HG03565 (cell line): Measurements from ENCODE around the gene ARNT2.
"Not testable (repeated sequence)": the region's sequence is repeated elsewhere in the genome, so short reads cannot be mapped to it uniquely, and the experiment has no call there.

Experiments
- ATAC-seq: cut with Tn5 transposase; IDR thresholded peaks from one replicate; pipeline ENCODE4 v1.9.1; 2021; ENCODE audit warnings: mild to moderate bottlenecking, moderate library complexity; ENCODE audit not compliant: unreplicated experiment

ARNT2 gene

DNA sequence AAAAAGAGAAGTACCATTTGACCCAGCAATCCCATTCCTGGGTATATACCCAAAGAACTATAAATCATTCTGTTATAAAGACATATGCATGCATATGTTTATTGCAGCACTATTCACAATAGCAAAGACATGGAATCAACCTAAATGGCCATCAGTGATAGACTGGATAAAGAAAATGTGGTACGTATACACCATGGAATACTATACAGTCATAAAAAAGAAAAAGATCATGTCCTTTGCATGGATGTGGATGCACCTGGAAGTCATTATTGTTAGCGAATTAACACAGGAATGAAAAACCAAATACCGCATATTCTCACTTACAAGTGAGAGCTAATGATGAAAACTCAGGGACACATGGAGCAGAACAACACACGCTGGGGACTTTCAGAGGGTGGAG is 106.8 kb downstream of the ARNT2 start:
- not testable (repeated sequence) for ATAC-seq

- no peak for ATAC-seq
These were observed 108.8 kb downstream of the ARNT2 start for GRCh38 chr15:80512726-80513660.

DNA sequence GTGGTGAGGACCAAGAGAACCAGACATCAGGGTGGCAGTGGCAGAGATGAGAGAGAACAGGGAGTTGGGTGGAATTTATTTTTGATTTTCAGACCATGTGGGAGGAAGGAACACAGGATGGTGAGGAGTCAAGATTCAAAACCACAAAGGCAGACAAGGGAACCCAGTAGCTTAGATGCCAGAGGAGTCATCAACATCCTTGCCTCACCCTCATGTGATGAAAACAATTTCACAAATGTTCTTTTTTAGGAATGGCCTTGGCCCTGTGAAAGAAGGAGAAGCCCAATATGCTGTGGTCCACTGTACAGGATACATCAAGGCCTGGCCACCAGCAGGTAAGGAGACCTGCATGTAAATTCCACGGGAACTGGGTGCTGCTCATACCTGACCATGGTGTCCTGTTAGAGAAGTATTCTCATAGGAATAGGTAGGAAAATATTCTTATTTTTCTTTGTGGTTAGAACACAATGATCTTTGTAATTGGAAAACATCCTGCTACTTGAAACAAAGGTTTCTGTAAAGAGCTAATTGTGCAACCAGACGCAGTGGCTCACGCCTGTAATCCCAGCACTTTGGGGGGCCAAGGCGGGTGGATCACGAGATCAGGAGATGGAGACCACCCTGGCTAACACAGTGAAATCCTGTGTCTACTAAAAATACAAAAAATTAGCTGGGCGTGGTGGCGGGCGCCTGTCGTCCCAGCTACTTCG is 110.0 kb downstream of the ARNT2 start:
- ATAC-seq = no peak

DNA sequence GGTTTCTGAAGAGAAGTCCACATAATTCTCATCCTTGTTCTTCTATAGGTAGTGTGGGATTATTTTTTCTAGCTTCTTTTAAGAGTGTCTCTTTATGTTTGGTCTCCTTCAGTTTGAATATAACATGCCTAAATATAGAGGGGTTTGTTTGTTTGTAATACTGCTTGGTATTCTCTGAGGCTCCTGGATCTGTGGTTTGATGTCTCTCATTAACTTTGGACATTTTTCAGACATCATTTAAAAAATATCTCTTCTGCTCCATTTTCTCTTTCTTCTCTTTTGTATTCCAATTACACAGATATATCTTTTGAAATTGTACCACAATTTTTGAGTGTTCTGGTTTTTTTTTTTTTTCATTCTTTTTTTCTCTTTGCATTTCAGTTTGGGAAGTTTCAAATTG is 113.1 kb downstream of the ARNT2 start:
- ATAC-seq = no peak

DNA sequence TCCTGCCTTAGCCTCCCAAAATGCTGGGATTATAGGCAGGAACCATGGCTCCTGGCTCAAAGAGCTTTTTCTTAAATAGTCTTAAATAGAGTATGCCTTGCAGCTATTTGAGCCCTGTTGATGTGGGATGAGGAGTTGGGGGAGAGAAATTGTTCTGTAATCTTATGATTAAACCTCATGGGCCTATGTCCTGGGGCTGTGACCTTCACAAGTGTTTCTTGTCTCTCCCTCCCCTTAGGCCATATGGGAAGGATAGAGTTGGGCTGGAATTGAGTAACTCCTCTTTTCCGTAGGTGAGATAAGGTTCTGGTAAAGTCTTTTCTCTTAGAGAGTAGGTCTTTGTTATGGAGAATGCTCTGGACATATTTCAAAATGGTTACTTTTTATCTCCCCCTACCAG is 114.3 kb downstream of the ARNT2 start:
- ATAC-seq = no peak

GRCh38 chr15:80523746-80524145 is 119.6 kb downstream of the ARNT2 start:
- ATAC-seq = no peak

GRCh38 chr15:80525853-80526252 is 121.7 kb downstream of the ARNT2 start:
- ATAC-seq = no peak

GRCh38 chr15:80526556-80527340 is 122.6 kb downstream of the ARNT2 start:
- ATAC-seq = no peak

DNA sequence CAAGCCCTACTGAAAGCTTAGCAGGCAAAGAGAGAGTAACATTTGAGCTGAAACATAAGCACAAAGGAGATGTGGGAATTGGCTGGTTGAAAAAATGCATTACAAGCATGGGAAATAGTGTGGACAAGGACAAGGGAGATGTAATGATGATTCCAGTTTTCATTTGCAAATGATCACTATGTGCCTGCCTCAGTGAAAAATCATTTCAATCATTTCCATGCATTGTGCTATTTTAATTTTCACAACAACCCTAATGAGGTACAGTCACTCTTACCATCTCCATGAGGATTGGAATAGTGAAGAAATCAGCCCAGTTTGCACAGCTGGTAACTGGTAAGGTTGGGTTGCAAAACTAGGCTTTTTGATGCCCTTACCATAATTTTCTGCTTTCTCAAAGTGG is 123.2 kb downstream of the ARNT2 start:
- no peak for ATAC-seq

GRCh38 chr15:80527961-80528360 is 123.8 kb downstream of the ARNT2 start:
- no peak for ATAC-seq

- no peak for ATAC-seq
These were observed 126.7 kb downstream of the ARNT2 start for GRCh38 chr15:80530737-80531365.

GRCh38 chr15:80531388-80531787 is 127.2 kb downstream of the ARNT2 start:
- no peak for ATAC-seq

DNA sequence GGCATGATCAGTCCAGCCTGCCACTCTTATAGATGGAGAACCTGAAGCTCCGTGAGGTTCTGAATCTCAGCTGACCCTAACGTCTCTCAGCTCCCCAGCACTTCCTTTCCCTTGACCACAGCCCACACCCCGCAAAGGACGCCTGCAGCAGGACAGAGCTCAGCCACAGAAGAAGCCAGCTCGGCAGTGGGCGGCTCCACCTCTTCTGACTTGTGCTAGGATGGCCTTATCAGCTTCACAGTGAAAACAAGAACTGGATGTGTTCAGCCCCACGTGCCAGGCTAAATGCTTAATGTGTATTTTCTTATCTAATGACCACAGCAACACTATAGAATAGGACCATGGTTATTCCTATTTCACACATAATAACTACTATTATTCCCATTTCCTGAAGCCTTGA is 127.6 kb downstream of the ARNT2 start:
- ATAC-seq = no peak

DNA sequence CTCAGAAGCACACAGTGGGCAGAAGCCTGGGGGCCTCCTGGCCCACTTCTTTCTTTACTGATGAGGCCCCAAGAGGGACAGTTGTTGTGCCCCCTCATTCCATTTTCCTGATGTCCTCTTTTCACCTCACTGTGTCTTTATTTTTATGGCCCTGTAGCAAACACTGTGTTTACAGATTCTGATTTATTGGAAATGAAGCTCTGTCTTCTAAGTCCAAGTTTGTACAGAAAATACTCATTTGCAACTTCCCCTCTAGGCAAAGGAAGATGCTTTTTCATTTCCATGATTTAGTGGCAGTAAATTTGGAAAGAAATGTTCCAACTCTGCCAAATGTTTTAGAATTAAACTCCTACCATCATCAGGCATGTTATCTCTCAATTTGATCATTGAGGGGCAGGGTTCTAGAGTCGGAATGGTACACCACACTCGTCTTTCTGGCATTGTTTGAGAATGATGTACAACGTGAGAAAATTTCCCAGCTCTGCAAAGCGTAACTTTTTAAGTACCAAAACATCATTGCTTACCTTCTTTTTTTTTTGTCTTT is 129.7 kb downstream of the ARNT2 start:
- no peak for ATAC-seq

GRCh38 chr15:80536231-80536630 is 132.0 kb downstream of the ARNT2 start:
- ATAC-seq = no peak

DNA sequence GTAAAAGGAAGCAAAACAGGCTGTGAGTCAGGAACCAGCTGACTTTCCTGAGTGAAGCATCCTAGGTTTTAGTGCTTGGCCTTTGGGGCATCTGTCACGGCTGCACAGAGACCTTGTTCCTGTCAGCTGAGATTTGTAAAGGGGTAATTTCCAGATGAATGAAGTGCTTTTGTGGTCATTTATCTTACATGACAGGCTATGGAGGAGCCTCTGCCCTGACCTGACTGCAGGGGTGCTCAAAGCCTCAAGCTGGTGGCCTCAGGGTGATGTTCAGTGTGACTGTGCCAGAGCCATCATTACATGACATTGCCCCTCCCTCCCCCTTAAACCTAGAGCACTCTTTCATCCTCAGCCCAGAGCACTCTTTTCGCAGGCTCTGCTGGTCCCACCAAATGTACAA is 132.5 kb downstream of the ARNT2 start:
- ATAC-seq = no peak

- no peak for ATAC-seq
These were observed 140.9 kb downstream of the ARNT2 start for GRCh38 chr15:80545078-80545477.

- no peak for ATAC-seq
These were observed 143.1 kb downstream of the ARNT2 start for GRCh38 chr15:80547264-80547663.

DNA sequence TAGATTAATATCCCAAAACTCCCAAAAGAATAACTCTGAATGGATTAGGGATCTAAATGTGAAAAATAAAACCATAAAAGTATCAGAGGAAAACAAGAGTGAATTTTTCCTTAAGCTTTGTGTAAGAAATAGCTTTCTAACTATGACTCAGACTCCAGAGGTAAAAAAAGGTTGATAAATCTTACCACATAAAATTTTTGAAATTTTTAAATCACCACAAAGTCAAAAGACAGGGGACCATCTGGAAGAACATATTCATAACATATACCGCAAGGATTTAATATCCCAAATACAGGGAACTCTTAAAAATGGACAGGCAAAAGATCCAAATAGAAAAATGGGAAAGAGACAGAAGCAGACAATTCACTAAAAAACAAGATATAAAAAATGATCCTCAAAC is 145.0 kb downstream of the ARNT2 start:
- ATAC-seq = no peak

DNA sequence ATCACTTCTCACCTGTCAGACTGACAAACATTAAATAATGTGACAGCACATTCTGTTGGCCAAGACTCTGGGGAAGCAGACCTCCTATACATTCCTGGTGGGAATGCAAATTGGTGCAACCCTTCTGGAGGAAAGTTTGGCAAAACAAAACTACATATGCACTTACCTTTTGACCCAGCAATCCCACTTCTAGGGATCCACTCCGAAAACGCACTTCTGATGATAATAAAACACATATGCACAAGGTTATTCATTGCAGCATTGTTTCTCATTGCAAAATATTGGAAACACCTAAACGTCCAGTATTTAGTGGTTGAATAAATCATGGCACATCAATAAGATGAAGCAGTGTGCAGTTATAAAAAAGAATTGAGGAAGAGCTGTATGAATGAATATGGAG is 145.5 kb downstream of the ARNT2 start:
- ATAC-seq = no peak
